Mesenchymal stem cell (in vitro differentiated cells and primary cell): ENCODE measurements around the gene ART5.

ENCODE experiments used
- DNase-seq: peaks from one replicate; pipeline ENCODE4 v3.0.0-alpha.2; 2013
- H2AFZ ChIP-seq: one replicate; pipeline ENCODE4 v1.6.1; 2013; ENCODE audit warnings: low read depth, mild to moderate bottlenecking, control low read depth, inconsistent platforms, low read length, moderate library complexity
- H2AK5ac ChIP-seq: 2 replicates; pipeline ENCODE4 v1.6.1; 2013; ENCODE audit warnings: low read length, moderate library complexity, mild to moderate bottlenecking, inconsistent platforms; ENCODE audit not compliant: severe bottlenecking
- H2BK120ac ChIP-seq: one replicate; pipeline ENCODE4 v1.6.1; 2013; ENCODE audit warnings: low read depth, mild to moderate bottlenecking, inconsistent platforms, low read length, moderate library complexity
- H2BK12ac ChIP-seq, 2 experiments: one replicate each; pipeline ENCODE4 v1.6.1; 2013; ENCODE audit warnings: inconsistent platforms in 2 of 2, low read length in 2 of 2, mild to moderate bottlenecking in 2 of 2, moderate library complexity in 2 of 2, control low read depth in 1 of 2
- H2BK15ac ChIP-seq: one replicate; pipeline ENCODE4 v1.6.1; 2013; ENCODE audit warnings: mild to moderate bottlenecking, low read depth, inconsistent platforms; ENCODE audit not compliant: poor library complexity, severe bottlenecking
- H2BK5ac ChIP-seq: 2 replicates; pipeline ENCODE4 v1.6.1; 2013; ENCODE audit warnings: low read depth, mild to moderate bottlenecking, low read length, control low read depth, inconsistent platforms; ENCODE audit not compliant: poor library complexity, severe bottlenecking
- H3K14ac ChIP-seq, 2 experiments: one replicate each; pipeline ENCODE4 v1.6.1; 2013; ENCODE audit warnings: inconsistent platforms in 2 of 2, low read length in 2 of 2, control low read depth in 1 of 2, mild to moderate bottlenecking in 1 of 2, moderate library complexity in 1 of 2
- H3K18ac ChIP-seq, 2 experiments: one replicate each; pipeline ENCODE4 v1.6.1; 2013; ENCODE audit warnings: inconsistent platforms in 2 of 2, low read length in 2 of 2, control low read depth in 1 of 2, low read depth in 1 of 2, mild to moderate bottlenecking in 1 of 2
- H3K23ac ChIP-seq, 2 experiments: one replicate each; pipeline ENCODE4 v1.6.1; 2013; ENCODE audit warnings: inconsistent platforms in 2 of 2, low read length in 2 of 2, mild to moderate bottlenecking in 2 of 2, moderate library complexity in 2 of 2, control low read depth in 1 of 2
- H3K27ac ChIP-seq: 2 replicates; pipeline ENCODE4 v1.5.1; 2013; ENCODE audit warnings: mild to moderate bottlenecking, moderate library complexity, low read length, control low read depth, inconsistent platforms; ENCODE audit not compliant: poor library complexity, severe bottlenecking
- H3K27me3 ChIP-seq, 2 experiments: 2 replicates each; pipeline versions ENCODE4 v1.6.1 to v1.7.0; 2013; ENCODE audit warnings: low read length in 2 of 2, mild to moderate bottlenecking in 2 of 2, moderate library complexity in 2 of 2, control low read depth in 1 of 2, inconsistent platforms in 1 of 2; ENCODE audit not compliant: control insufficient read depth in 1 of 2, insufficient read depth in 1 of 2
- H3K36me3 ChIP-seq, 2 experiments: 2 replicates each; pipeline versions ENCODE4 v1.6.1 to v1.7.0; 2013; ENCODE audit warnings: low read length in 2 of 2, control low read depth in 1 of 2, inconsistent platforms in 1 of 2, low read depth in 1 of 2, mild to moderate bottlenecking in 1 of 2; ENCODE audit not compliant: insufficient read depth in 2 of 2, control insufficient read depth in 1 of 2
- H3K4ac ChIP-seq, 2 experiments: one replicate each; pipeline ENCODE4 v1.6.1; 2013; ENCODE audit warnings: inconsistent platforms in 2 of 2, low read length in 2 of 2, mild to moderate bottlenecking in 2 of 2, moderate library complexity in 2 of 2, control low read depth in 1 of 2, low read depth in 1 of 2
- H3K4me1 ChIP-seq: 2 replicates; pipeline ENCODE4 v1.6.1; 2013; ENCODE audit warnings: low read depth, low read length, control low read depth; ENCODE audit not compliant: control insufficient read depth, insufficient read depth
- H3K4me2 ChIP-seq: 2 replicates; pipeline ENCODE4 v1.6.1; 2013; ENCODE audit warnings: low read length, mild to moderate bottlenecking, inconsistent platforms; ENCODE audit not compliant: poor library complexity, severe bottlenecking
- H3K4me3 ChIP-seq, 2 experiments: 2 replicates each; pipeline versions ENCODE4 v1.5.1 to v1.7.0; 2013; ENCODE audit warnings: low read length in 2 of 2, mild to moderate bottlenecking in 2 of 2, control low read depth in 1 of 2, low read depth in 1 of 2; ENCODE audit not compliant: insufficient read depth in 1 of 2
- H3K79me1 ChIP-seq: replicated peaks from 2 replicates; pipeline ENCODE4 v1.6.1; 2013; ENCODE audit warnings: mild to moderate bottlenecking, control low read depth, low read length, inconsistent platforms; ENCODE audit not compliant: poor library complexity, severe bottlenecking
- H3K9ac ChIP-seq: 2 replicates; pipeline ENCODE4 v1.7.0; 2013; ENCODE audit warnings: mild to moderate bottlenecking, low read length, moderate library complexity
- H3K9me3 ChIP-seq: 2 replicates; pipeline ENCODE4 v1.7.0; 2013; ENCODE audit warnings: mild to moderate bottlenecking, low read length; ENCODE audit not compliant: control insufficient read depth
- H4K8ac ChIP-seq: one replicate; pipeline ENCODE4 v1.6.1; 2013; ENCODE audit warnings: inconsistent platforms, mild to moderate bottlenecking, low read length, moderate library complexity
- H4K91ac ChIP-seq: one replicate; pipeline ENCODE4 v1.6.1; 2013; ENCODE audit warnings: mild to moderate bottlenecking, low read length, inconsistent platforms
- WGBS: methylation state at CpG from one replicate; pipeline ENCODE4 v1.1.7; 2013; ENCODE audit warnings: mixed read lengths; 5-methylcytosine and 5-hydroxymethylcytosine counted together

The ART5 gene

DNA sequence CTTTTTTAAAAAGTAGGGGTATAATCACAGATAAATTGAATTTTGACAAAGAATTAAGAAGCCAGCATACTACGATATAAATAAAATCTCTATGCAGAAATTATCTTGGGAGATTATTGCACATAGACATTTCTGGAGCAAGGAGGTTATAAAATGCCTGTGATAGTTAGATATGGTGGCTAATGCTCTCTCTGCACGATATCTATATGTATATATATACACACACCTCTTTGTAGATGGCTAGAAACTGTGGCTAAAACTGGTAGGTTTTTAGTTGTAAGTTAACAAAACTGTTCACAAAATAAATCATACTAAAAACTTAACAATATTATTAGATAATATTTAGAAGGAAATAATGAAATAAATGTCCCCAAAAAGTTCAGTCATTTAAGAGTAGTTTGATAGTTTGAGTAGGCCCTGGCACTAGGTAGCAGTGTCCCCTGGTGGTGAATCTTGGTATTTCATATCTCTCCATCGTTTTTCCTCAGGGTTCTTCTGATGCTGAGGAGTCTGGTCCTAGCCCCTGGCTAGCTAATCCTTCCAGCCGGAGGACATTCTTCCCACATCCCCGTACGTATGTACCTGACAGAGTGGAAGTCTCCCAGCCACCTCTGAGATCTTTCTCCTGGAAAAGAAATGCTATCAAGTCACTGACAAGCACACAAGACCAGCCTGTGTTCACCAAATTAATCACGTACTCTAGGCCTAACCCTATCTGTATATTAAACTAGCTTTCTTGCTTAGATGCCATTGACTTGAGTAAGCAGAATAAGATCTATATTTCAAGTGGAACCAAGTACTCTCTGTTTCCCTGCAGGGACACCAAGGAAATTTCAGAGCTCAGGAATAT is 32.2 kb downstream of the ART5 start:
- H3K79me1 ChIP-seq: no peaks in the 10 kb centered on the region
- WGBS: 25% methylated on average over 4 of the region's 7 CpGs

DNA sequence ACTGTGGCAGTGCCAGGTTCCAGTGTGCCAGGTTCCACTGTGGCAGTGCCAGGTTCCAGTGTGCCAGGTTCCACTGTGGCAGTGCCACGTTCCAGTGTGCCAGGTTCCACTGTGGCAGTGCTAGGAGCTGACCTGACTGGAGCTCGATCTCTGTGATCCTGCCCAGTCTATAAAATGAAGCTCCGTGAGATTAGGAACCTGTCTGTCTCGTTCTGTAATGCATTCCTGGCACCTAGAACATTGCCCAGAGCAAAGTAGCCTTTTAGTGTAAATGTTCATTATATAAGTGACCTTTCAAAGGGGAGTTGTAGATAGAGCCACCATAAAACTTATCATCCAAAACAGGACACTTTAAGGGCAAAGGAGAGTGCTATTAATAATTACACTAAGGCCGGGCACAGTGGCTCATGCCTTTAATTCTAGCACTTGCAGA is 36.0 kb downstream of the ART5 start:
- Histone ChIP-seq H3K4ac (no peak overlapping the region), H2AK5ac (no peak overlapping the region), H3K27ac (no peak overlapping the region), H3K27me3 (no peaks in the 10 kb centered on the region), H3K79me1 (no peaks in the 10 kb centered on the region), H4K8ac (no peak overlapping the region), H2BK5ac (no peak overlapping the region), H3K4me2 (no peak overlapping the region), H3K23ac (no peak overlapping the region), H2AFZ (no peak overlapping the region), H3K36me3 (no peaks in the 10 kb centered on the region), H3K9ac (no peak overlapping the region), H3K4me1 (no peaks in the 10 kb centered on the region), H4K91ac (no peak overlapping the region), H2BK120ac (no peak overlapping the region), H3K4me3 (no peak overlapping the region), H3K14ac (no peak overlapping the region), H3K18ac (no peak overlapping the region), H2BK15ac (no peak overlapping the region), H3K9me3 (no peaks in the 10 kb centered on the region), H2BK12ac (no peak overlapping the region)
- DNase-seq: no peak
- WGBS: 71% methylated on average over 4 of the region's 5 CpGs

More for the DNA sequence above, 32.2 kb downstream of the ART5 start:
- no peak overlapping the region for H4K8ac ChIP-seq
- no peak overlapping the region for H3K27ac ChIP-seq
- H3K14ac ChIP-seq: no peak overlapping the region
- no peak overlapping the region for H3K4me3 ChIP-seq
- H2BK5ac ChIP-seq: no peak overlapping the region
- no peak overlapping the region for H3K9ac ChIP-seq
- DNase-seq: peak; percentile 45
- no peaks in the 10 kb centered on the region for H3K36me3 ChIP-seq
- peaks cover 6% of the 10 kb centered on the region for H3K9me3 ChIP-seq
- H3K4me2 ChIP-seq: no peak overlapping the region
- H3K4ac ChIP-seq: no peak overlapping the region
- no peak overlapping the region for H2AFZ ChIP-seq
- no peak overlapping the region for H2BK120ac ChIP-seq
- H3K23ac ChIP-seq: no peak overlapping the region
- H3K27me3 ChIP-seq: no peaks in the 10 kb centered on the region
- no peak overlapping the region for H4K91ac ChIP-seq
- no peak overlapping the region for H2AK5ac ChIP-seq
- H2BK12ac ChIP-seq: no peak overlapping the region
- H3K4me1 ChIP-seq: peaks cover under 1% of the 10 kb centered on the region
- H2BK15ac ChIP-seq: no peak overlapping the region
- H3K18ac ChIP-seq: no peak overlapping the region

DNA sequence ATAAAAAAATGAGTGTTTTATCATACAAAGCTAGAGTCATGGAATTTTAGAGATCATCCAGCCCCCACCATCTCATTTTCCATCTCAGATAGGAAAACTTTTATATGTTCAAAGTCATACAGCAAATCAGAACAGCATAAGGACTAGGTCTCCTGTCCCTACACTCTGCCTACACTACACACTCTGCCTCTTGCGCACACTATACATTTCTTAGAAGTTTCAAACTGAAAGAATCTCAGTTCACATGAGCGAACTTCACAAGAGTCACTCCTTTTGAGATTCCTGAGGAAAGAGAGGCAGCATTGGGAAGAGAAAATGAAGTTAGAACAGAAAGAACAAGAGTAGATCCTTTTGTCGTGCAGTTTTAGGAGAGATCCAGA is 36.5 kb downstream of the ART5 start:
- H4K8ac ChIP-seq: no peak overlapping the region
- H2AK5ac ChIP-seq: no peak overlapping the region
- H3K4ac ChIP-seq: no peak overlapping the region
- H3K4me3 ChIP-seq: no peak overlapping the region
- DNase-seq: no peak
- H3K18ac ChIP-seq: no peak overlapping the region
- H3K27ac ChIP-seq: no peak overlapping the region
- no peaks in the 10 kb centered on the region for H3K27me3 ChIP-seq
- H3K9ac ChIP-seq: no peak overlapping the region
- no peak overlapping the region for H2BK5ac ChIP-seq
- H2BK120ac ChIP-seq: no peak overlapping the region
- H3K23ac ChIP-seq: no peak overlapping the region
- H2AFZ ChIP-seq: no peak overlapping the region
- H3K36me3 ChIP-seq: no peaks in the 10 kb centered on the region
- H3K9me3 ChIP-seq: no peaks in the 10 kb centered on the region
- 100% methylated on average over 3 of the region's 3 CpGs for WGBS
- H3K14ac ChIP-seq: no peak overlapping the region
- no peak overlapping the region for H2BK12ac ChIP-seq
- no peak overlapping the region for H2BK15ac ChIP-seq
- no peak overlapping the region for H3K4me2 ChIP-seq
- no peaks in the 10 kb centered on the region for H3K79me1 ChIP-seq
- no peaks in the 10 kb centered on the region for H3K4me1 ChIP-seq
- H4K91ac ChIP-seq: no peak overlapping the region

DNA sequence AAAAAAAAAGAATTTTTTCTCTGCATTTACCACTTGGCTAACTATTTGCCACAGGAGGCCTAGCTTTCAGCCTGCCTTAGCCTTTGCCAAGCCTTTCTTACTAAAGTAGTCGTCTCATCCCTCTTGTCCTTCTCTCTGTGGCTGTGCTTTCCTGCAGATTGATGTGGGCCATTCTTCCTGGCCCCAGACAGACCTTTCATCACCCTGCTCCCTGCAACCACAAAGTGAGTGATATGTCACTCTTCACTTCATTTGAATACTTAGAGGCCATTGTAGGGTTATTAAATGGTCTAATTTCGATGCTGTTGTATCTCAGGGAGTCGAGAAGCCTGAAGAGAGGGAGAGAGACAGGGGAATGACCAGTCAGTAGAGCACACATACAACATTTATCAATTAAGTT is 37.6 kb downstream of the ART5 start:
- Histone ChIP-seq H2BK12ac (no peak overlapping the region), H3K4me1 (no peaks in the 10 kb centered on the region), H3K79me1 (no peaks in the 10 kb centered on the region), H4K8ac (no peak overlapping the region), H3K4me2 (no peak overlapping the region), H3K4ac (no peak overlapping the region), H3K4me3 (no peak overlapping the region), H3K9ac (no peak overlapping the region), H2AFZ (no peak overlapping the region), H3K23ac (no peak overlapping the region), H3K14ac (no peak overlapping the region), H4K91ac (no peak overlapping the region), H3K36me3 (no peaks in the 10 kb centered on the region), H3K27ac (no peak overlapping the region), H3K18ac (no peak overlapping the region), H2BK15ac (no peak overlapping the region), H2AK5ac (no peak overlapping the region), H2BK120ac (no peak overlapping the region), H2BK5ac (no peak overlapping the region), H3K27me3 (no peaks in the 10 kb centered on the region), H3K9me3 (no peaks in the 10 kb centered on the region)
- WGBS: 82% methylated on average over 1 of the region's 3 CpGs
- DNase-seq: no peak
